H9 (cell line): ENCODE results near the gene ATRIP. TPM values are rescaled to one million over a fixed set of nuclear protein-coding genes. Genes with fewer than 3 reads are reported as not detected.

Experiments used
- DNase-seq: peaks from one replicate; pipeline ENCODE4 v3.0.0-alpha.2; 2017
- H2AFZ ChIP-seq: one replicate; pipeline ENCODE4 v1.6.1; 2013; ENCODE audit warnings: mild to moderate bottlenecking, low read length, control low read depth, moderate library complexity
- H2AK5ac ChIP-seq: 2 replicates; pipeline ENCODE4 v1.6.1; 2013; ENCODE audit warnings: low read length, control low read depth, mixed read lengths; ENCODE audit not compliant: insufficient read length
- H2BK120ac ChIP-seq: one replicate; pipeline ENCODE4 v1.6.1; 2013; ENCODE audit warnings: low read depth, mild to moderate bottlenecking, low read length, control low read depth, inconsistent platforms; ENCODE audit not compliant: poor library complexity, severe bottlenecking
- H2BK12ac ChIP-seq: 2 replicates; pipeline ENCODE4 v1.6.1; 2013; ENCODE audit warnings: low read length, control low read depth, mixed read lengths, low read depth; ENCODE audit not compliant: insufficient read length
- H2BK15ac ChIP-seq: 2 replicates; pipeline ENCODE4 v1.6.1; 2013; ENCODE audit warnings: low read depth, low read length, control low read depth
- H2BK20ac ChIP-seq: one replicate; pipeline ENCODE4 v1.6.1; 2013; ENCODE audit warnings: low read depth, mild to moderate bottlenecking, low read length, control low read depth, inconsistent platforms; ENCODE audit not compliant: poor library complexity, severe bottlenecking
- H2BK5ac ChIP-seq: 2 replicates; pipeline ENCODE4 v1.6.1; 2013; ENCODE audit warnings: low read length, control low read depth, mixed read lengths; ENCODE audit not compliant: insufficient read length
- H3K14ac ChIP-seq: 2 replicates; pipeline ENCODE4 v1.6.1; 2013; ENCODE audit warnings: low read length, control low read depth; ENCODE audit not compliant: insufficient read depth
- H3K18ac ChIP-seq: 2 replicates; pipeline ENCODE4 v1.6.1; 2013; ENCODE audit warnings: low read depth, mild to moderate bottlenecking, mixed read lengths, low read length, control low read depth; ENCODE audit not compliant: insufficient read length
- H3K23ac ChIP-seq: 2 replicates; pipeline ENCODE4 v1.6.1; 2013; ENCODE audit warnings: low read length, control low read depth, mixed read lengths, low read depth; ENCODE audit not compliant: insufficient read length
- H3K23me2 ChIP-seq: 2 replicates; pipeline ENCODE4 v1.6.1; 2013; ENCODE audit warnings: low read depth, mild to moderate bottlenecking, mixed read lengths, low read length, control low read depth; ENCODE audit not compliant: insufficient read length, poor library complexity, severe bottlenecking
- H3K27ac ChIP-seq: 2 replicates; pipeline ENCODE4 v1.5.1; 2013; ENCODE audit warnings: low read length, control low read depth, mixed read lengths, low read depth; ENCODE audit not compliant: insufficient read length
- H3K27me3 ChIP-seq: 2 replicates; pipeline ENCODE4 v1.6.1; 2013; ENCODE audit warnings: low read length, control low read depth, inconsistent platforms; ENCODE audit not compliant: insufficient read depth
- H3K4ac ChIP-seq: 2 replicates; pipeline ENCODE4 v1.6.1; 2013; ENCODE audit warnings: low read depth, mild to moderate bottlenecking, control low read depth, inconsistent platforms, low read length, moderate library complexity
- H3K4me1 ChIP-seq: 2 replicates; pipeline ENCODE4 v1.6.1; 2013; ENCODE audit warnings: low read length, control low read depth, inconsistent platforms; ENCODE audit not compliant: insufficient read depth
- H3K4me2 ChIP-seq: 2 replicates; pipeline ENCODE4 v1.6.1; 2013; ENCODE audit warnings: low read length, control low read depth, mixed read lengths; ENCODE audit not compliant: insufficient read length, insufficient read depth
- H3K56ac ChIP-seq: 2 replicates; pipeline ENCODE4 v1.6.1; 2013; ENCODE audit warnings: low read depth, mild to moderate bottlenecking, mixed read lengths, low read length, control low read depth; ENCODE audit not compliant: insufficient read length
- H3K79me1 ChIP-seq: 2 replicates; pipeline ENCODE4 v1.6.1; 2013; ENCODE audit warnings: low read depth, mild to moderate bottlenecking, moderate library complexity, low read length, control low read depth, inconsistent platforms; ENCODE audit not compliant: insufficient read depth, poor library complexity, severe bottlenecking
- H3K79me2 ChIP-seq: 2 replicates; pipeline ENCODE4 v1.6.1; 2013; ENCODE audit warnings: low read length, control low read depth, inconsistent platforms; ENCODE audit not compliant: insufficient read depth
- H3K9ac ChIP-seq: 2 replicates; pipeline ENCODE4 v1.6.1; 2013; ENCODE audit warnings: low read length, control low read depth, mixed read lengths; ENCODE audit not compliant: insufficient read length; ENCODE audit errors: extremely low read depth
- H3K9me3 ChIP-seq: one replicate; pipeline ENCODE4 v1.6.1; 2013; ENCODE audit warnings: low read depth, low read length, inconsistent platforms; ENCODE audit not compliant: control insufficient read depth
- H3T11ph ChIP-seq: one replicate; pipeline ENCODE4 v1.6.1; 2013; ENCODE audit warnings: mild to moderate bottlenecking, low read length, control low read depth, inconsistent platforms
- H4K20me1 ChIP-seq: one replicate; pipeline ENCODE4 v1.6.1; 2013; ENCODE audit not compliant: control insufficient read depth, insufficient read length, insufficient read depth
- H4K5ac ChIP-seq: 2 replicates; pipeline ENCODE4 v1.6.1; 2013; ENCODE audit warnings: low read depth, mild to moderate bottlenecking, mixed read lengths, low read length, control low read depth; ENCODE audit not compliant: insufficient read length
- H4K8ac ChIP-seq: replicated peaks from 2 replicates; pipeline ENCODE4 v1.6.1; 2013; ENCODE audit warnings: low read length, control low read depth, mixed read lengths, low read depth; ENCODE audit not compliant: insufficient read length
- H4K91ac ChIP-seq: 2 replicates; pipeline ENCODE4 v1.6.1; 2013; ENCODE audit warnings: low read depth, mild to moderate bottlenecking, moderate library complexity, mixed read lengths, low read length, control low read depth; ENCODE audit not compliant: insufficient read length
- H3K27ac Mint-ChIP-seq, 3 experiments: 2 replicates in 2 of 3; 3 replicates in 1 of 3; pipeline ENCODE4 v1.8.0; 2020 to 2021; ENCODE audit warnings: mixed read lengths in 3 of 3, mild to moderate bottlenecking in 1 of 3, moderate library complexity in 1 of 3
- H3K27me3 Mint-ChIP-seq: 2 replicates; pipeline ENCODE4 v1.8.0; 2021; ENCODE audit warnings: low read depth, mild to moderate bottlenecking, moderate library complexity, mixed read lengths
- H3K36me3 Mint-ChIP-seq, 3 experiments: 2 replicates in 2 of 3; 3 replicates in 1 of 3; pipeline ENCODE4 v1.8.0; 2020 to 2021; ENCODE audit warnings: low read depth in 3 of 3, mixed read lengths in 3 of 3; ENCODE audit not compliant: insufficient read depth in 1 of 3
- H3K4me1 Mint-ChIP-seq, 2 experiments: 2 replicates each; pipeline ENCODE4 v1.8.0; 2020; ENCODE audit warnings: mixed read lengths in 2 of 2
- H3K4me3 Mint-ChIP-seq, 2 experiments: 2 replicates in 1 of 2; 3 replicates in 1 of 2; pipeline ENCODE4 v1.8.0; 2020 to 2021; ENCODE audit warnings: mild to moderate bottlenecking in 2 of 2, mixed read lengths in 2 of 2, moderate library complexity in 1 of 2
- H3K9me3 Mint-ChIP-seq, 2 experiments: 2 replicates in 1 of 2; 3 replicates in 1 of 2; pipeline ENCODE4 v1.8.0; 2020; ENCODE audit warnings: mild to moderate bottlenecking in 2 of 2, mixed read lengths in 2 of 2, moderate library complexity in 1 of 2
- CTCF ChIP-seq: fragments of 200-600 bp; sonication (generic); conservative IDR thresholded peaks from 3 replicates; pipeline ENCODE4 v1.8.0; 2021; ENCODE audit warnings: antibody characterized with exemption, mild to moderate bottlenecking
- WGBS: extraction: QIAGEN DNeasy Blood & Tissue Kit; methylation state at CpG from one replicate; pipeline ENCODE4 v1.1.7; 2013; ENCODE audit warnings: missing lambda C conversion rate, low lambda C conversion rate, mixed read lengths; ENCODE audit not compliant: insufficient read length; ENCODE audit errors: extremely low coverage; 5-methylcytosine and 5-hydroxymethylcytosine counted together
- total RNA-seq: library from RNA; stranded (reverse); gene quantifications from 2 replicates; pipeline ENCODE4 v1.2.1, GENCODE V29; 2021

ATRIP gene
- total RNA-seq, 1 experiment from 2014 or later, result 16.3 TPM

DNA sequence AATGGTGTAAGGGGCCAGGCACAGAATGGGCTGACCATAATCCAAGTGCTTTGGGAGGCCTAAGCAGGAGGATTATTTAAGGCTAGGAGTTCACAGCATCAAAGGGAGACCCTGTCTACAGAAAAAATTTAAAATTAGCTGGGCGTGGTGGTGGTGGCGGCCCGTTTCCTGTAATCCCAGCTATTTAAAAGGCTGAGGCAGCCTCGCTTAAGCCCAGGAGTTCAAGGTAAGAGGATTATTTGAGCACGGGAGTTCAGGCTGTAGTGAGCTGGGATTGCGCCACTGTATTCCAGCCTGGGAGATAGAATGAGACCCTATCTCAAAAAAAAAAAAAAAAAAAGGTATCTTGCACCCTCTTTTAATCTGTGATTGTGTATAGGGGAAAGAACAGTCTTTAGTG is 4.6 kb upstream of the ATRIP start:
- no CpG with 5 or more reads among the region's 6 CpGs for WGBS
- no peak overlapping the region for H3K4ac ChIP-seq
- no peak overlapping the region for H2BK20ac ChIP-seq
- H3K27me3 Mint-ChIP-seq, result no peaks in the 10 kb centered on the region
- no peak overlapping the region for H3K56ac ChIP-seq
- no peak overlapping the region for H4K8ac ChIP-seq
- H3K27ac Mint-ChIP-seq, result peak overlapping the region in 2 of 3 experiments; percentile 72 to 82; a peak in 2 of 7 replicates
- no peak overlapping the region for H3K18ac ChIP-seq
- H3K79me1 ChIP-seq, result peaks cover 5% of the 10 kb centered on the region
- H3K79me2 ChIP-seq, result peaks cover 5% of the 10 kb centered on the region; the same call in 1 of the 2 replicates
- H3K27ac ChIP-seq, result no peak overlapping the region
- H3K9me3 ChIP-seq, result no peaks in the 10 kb centered on the region
- H3K23me2 ChIP-seq, result peaks cover 7% of the 10 kb centered on the region
- H2BK12ac ChIP-seq, result no peak overlapping the region
- no peak overlapping the region for H2AFZ ChIP-seq
- peak overlapping the region; percentile 16 for H3K4me2 ChIP-seq
- H4K91ac ChIP-seq, result no peak overlapping the region
- DNase-seq, result no peak
- H3K14ac ChIP-seq, result no peak overlapping the region
- no peak overlapping the region for H2AK5ac ChIP-seq
- H4K20me1 ChIP-seq, result no peaks in the 10 kb centered on the region
- H3K36me3 Mint-ChIP-seq, result peaks cover 18 to 47% (median 26%) of the 10 kb centered on the region in 3 experiments; a peak in 6 of 7 replicates
- H2BK120ac ChIP-seq, result no peak overlapping the region
- H3K9me3 Mint-ChIP-seq, result no peaks in the 10 kb centered on the region
- no peak overlapping the region for H3T11ph ChIP-seq
- H3K4me1 ChIP-seq, result no peaks in the 10 kb centered on the region
- H3K9ac ChIP-seq, result no peak overlapping the region
- H3K4me3 Mint-ChIP-seq, result peak overlapping the region; percentile 93 to 99; a peak in 4 of 5 replicates
- no peak overlapping the region for H2BK5ac ChIP-seq
- H3K23ac ChIP-seq, result no peak overlapping the region
- H3K27me3 ChIP-seq, result no peaks in the 10 kb centered on the region
- peaks cover 19 to 30% of the 10 kb centered on the region in 2 experiments for H3K4me1 Mint-ChIP-seq
- TF ChIP-seq CTCF, result no peak
- no peak overlapping the region for H4K5ac ChIP-seq
- no peak overlapping the region for H2BK15ac ChIP-seq
